ENCODE results near the gene KANK2. TPM values are rescaled to one million over a fixed set of nuclear protein-coding genes. Genes with fewer than 3 reads are reported as not detected.
"Not testable (repeated sequence)": the region's sequence is repeated elsewhere in the genome, so short reads cannot be mapped to it uniquely, and the experiment has no call there.

The KANK2 gene
- total RNA-seq, 2 donors from 2014 or later: 74.2 to 87.7 TPM

GRCh38 chr19:11142528-11143171 is 54.7 kb downstream of the KANK2 start:
- Mint-ChIP-seq H3K9me3 (no peaks in the 10 kb centered on the region), H3K4me3 (no peak overlapping the region), H3K36me3 (ENCODE audit: low read depth) (peaks cover 21% of the 10 kb centered on the region), H3K27ac (no peak overlapping the region), H3K4me1 (peaks cover 7% of the 10 kb centered on the region), H3K27me3 (ENCODE audit: insufficient read depth) (no peaks in the 10 kb centered on the region)
- H3K27ac ChIP-seq (ENCODE audit: low read depth, low read length): peak overlapping the region; percentile 81
- no peak for TF ChIP-seq CTCF (conservative IDR thresholded peaks at IDR 0.05)
- no peaks in the 10 kb centered on the region for H3K9me3 ChIP-seq (ENCODE audit: control insufficient read depth, low read length)
- H3K27me3 ChIP-seq (ENCODE audit: control insufficient read depth, insufficient read depth, low read length, poor library complexity, severe bottlenecking): no peaks in the 10 kb centered on the region
- H3K36me3 ChIP-seq (ENCODE audit: control insufficient read depth, insufficient read depth, low read length): peaks cover 14% of the 10 kb centered on the region
- H3K9ac ChIP-seq (ENCODE audit: extremely low read depth, low read length, poor library complexity, severe bottlenecking): no peak overlapping the region
- WGBS, 2 experiments (ENCODE audit: insufficient coverage in 1 of 2, insufficient read length in 1 of 2): 20 to 49% methylated on average over 2 to 22 of the region's 22 CpGs
- DNase-seq: peak; percentile 94
- H3K4me3 ChIP-seq (ENCODE audit: low read length): no peak overlapping the region
- H3K4me1 ChIP-seq (ENCODE audit: control insufficient read depth, insufficient read depth, low read length): peaks cover 5% of the 10 kb centered on the region

- no peak overlapping the region for H3K9ac ChIP-seq (ENCODE audit: extremely low read depth, low read length, poor library complexity, severe bottlenecking)
- WGBS, 2 experiments (ENCODE audit: insufficient coverage in 1 of 2, insufficient read length in 1 of 2): 85 to 95% methylated on average over 3 to 9 of the region's 9 CpGs
Observed at GRCh38 chr19:11141937-11142527, 55.3 kb downstream of the KANK2 start.

DNA sequence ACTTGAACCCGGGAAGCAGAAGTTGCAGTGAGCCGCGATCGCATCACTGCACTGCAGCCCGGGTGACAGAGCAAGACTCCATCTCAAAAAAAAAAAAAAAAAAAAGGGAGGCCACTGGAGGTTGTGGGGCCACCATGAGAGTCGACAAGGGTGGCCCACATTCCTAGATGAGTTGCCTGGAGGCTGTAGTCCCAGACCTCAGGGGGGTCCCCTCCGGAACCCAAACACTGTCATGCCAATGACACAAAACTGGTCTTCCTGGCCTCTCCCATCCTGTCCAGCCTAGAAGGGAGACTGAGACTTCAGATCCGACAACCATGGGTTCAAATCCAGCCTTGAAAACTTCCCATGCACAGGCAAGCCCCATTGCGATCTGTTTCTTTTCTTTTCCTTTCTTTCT is 56.4 kb downstream of the KANK2 start:
- no peaks in the 10 kb centered on the region for H3K27me3 Mint-ChIP-seq (ENCODE audit: insufficient read depth)
- Histone ChIP-seq H3K9me3 (ENCODE audit: control insufficient read depth, low read length) (no peaks in the 10 kb centered on the region), H3K27me3 (ENCODE audit: control insufficient read depth, insufficient read depth, low read length, poor library complexity, severe bottlenecking) (no peaks in the 10 kb centered on the region), H3K36me3 (ENCODE audit: control insufficient read depth, insufficient read depth, low read length) (peaks cover 10% of the 10 kb centered on the region), H3K4me3 (ENCODE audit: low read length) (no peak overlapping the region), H3K27ac (ENCODE audit: low read depth, low read length) (no peak overlapping the region), H3K9ac (ENCODE audit: extremely low read depth, low read length, poor library complexity, severe bottlenecking) (no peak overlapping the region), H3K4me1 (ENCODE audit: control insufficient read depth, insufficient read depth, low read length) (peaks cover 5% of the 10 kb centered on the region)
- H3K36me3 Mint-ChIP-seq (ENCODE audit: low read depth): peaks cover 9% of the 10 kb centered on the region
- H3K9me3 Mint-ChIP-seq: no peaks in the 10 kb centered on the region
- no peak for TF ChIP-seq CTCF (conservative IDR thresholded peaks at IDR 0.05)
- peaks cover 8% of the 10 kb centered on the region for H3K4me1 Mint-ChIP-seq
- 93 to 100% methylated on average over 3 to 9 of the region's 9 CpGs for WGBS, 2 experiments (ENCODE audit: insufficient coverage in 1 of 2, insufficient read length in 1 of 2)
- DNase-seq: no peak
- no peak overlapping the region for H3K27ac Mint-ChIP-seq
- H3K4me3 Mint-ChIP-seq: no peak overlapping the region

More at GRCh38 chr19:11141937-11142527, 55.3 kb downstream of the KANK2 start:
- Histone ChIP-seq H3K9me3 (ENCODE audit: control insufficient read depth, low read length) (no peaks in the 10 kb centered on the region), H3K27me3 (ENCODE audit: control insufficient read depth, insufficient read depth, low read length, poor library complexity, severe bottlenecking) (no peaks in the 10 kb centered on the region), H3K4me3 (ENCODE audit: low read length) (no peak overlapping the region), H3K36me3 (ENCODE audit: control insufficient read depth, insufficient read depth, low read length) (peaks cover 14% of the 10 kb centered on the region), H3K27ac (ENCODE audit: low read depth, low read length) (no peak overlapping the region), H3K4me1 (ENCODE audit: control insufficient read depth, insufficient read depth, low read length) (peaks cover 5% of the 10 kb centered on the region)
- H3K27me3 Mint-ChIP-seq (ENCODE audit: insufficient read depth): no peaks in the 10 kb centered on the region
- H3K27ac Mint-ChIP-seq: no peak overlapping the region
- H3K36me3 Mint-ChIP-seq (ENCODE audit: low read depth): peaks cover 18% of the 10 kb centered on the region
- peaks cover 8% of the 10 kb centered on the region for H3K4me1 Mint-ChIP-seq
- peak; percentile 50 for TF ChIP-seq CTCF (conservative IDR thresholded peaks at IDR 0.05)
- no peak overlapping the region for H3K4me3 Mint-ChIP-seq
- DNase-seq: peak; percentile 79
- no peaks in the 10 kb centered on the region for H3K9me3 Mint-ChIP-seq

GRCh38 chr19:11140023-11140538 is 57.3 kb downstream of the KANK2 start:
- not testable (repeated sequence) for H3K36me3 ChIP-seq (ENCODE audit: control insufficient read depth, insufficient read depth, low read length); H3K27me3 Mint-ChIP-seq (ENCODE audit: insufficient read depth); H3K4me1 Mint-ChIP-seq; H3K27me3 ChIP-seq (ENCODE audit: control insufficient read depth, insufficient read depth, low read length, poor library complexity, severe bottlenecking); H3K4me1 ChIP-seq (ENCODE audit: control insufficient read depth, insufficient read depth, low read length); H3K4me3 Mint-ChIP-seq; H3K27ac Mint-ChIP-seq; H3K4me3 ChIP-seq (ENCODE audit: low read length); H3K36me3 Mint-ChIP-seq (ENCODE audit: low read depth); H3K9me3 ChIP-seq (ENCODE audit: control insufficient read depth, low read length); H3K27ac ChIP-seq (ENCODE audit: low read depth, low read length); H3K9me3 Mint-ChIP-seq; DNase-seq; H3K9ac ChIP-seq (ENCODE audit: extremely low read depth, low read length, poor library complexity, severe bottlenecking)
- 90 to 92% methylated on average over 10 of the region's 10 CpGs for WGBS, 2 experiments (ENCODE audit: insufficient coverage in 1 of 2, insufficient read length in 1 of 2)
